Stimulated activated CD4-positive, alpha-beta T cell treated with anti-CD3 and anti-CD28 coated beads, Interleukin-12 subunit alpha, Interleukin-12 subunit beta, amount 100 ng/mL, for 48 hours (primary cell): ENCODE measurements around the gene AKR1C2.
"Not testable (repeated sequence)": the region's sequence is repeated elsewhere in the genome, so short reads cannot be mapped to it uniquely, and the experiment has no call there.

ENCODE experiments used
- DNase-seq, 3 donors: peaks; one replicate each; pipeline ENCODE4 v3.0.0-alpha.2; 2020; ENCODE audit warnings: low read depth in 2 of 3, low spot score in 1 of 3

Gene AKR1C2

DNA sequence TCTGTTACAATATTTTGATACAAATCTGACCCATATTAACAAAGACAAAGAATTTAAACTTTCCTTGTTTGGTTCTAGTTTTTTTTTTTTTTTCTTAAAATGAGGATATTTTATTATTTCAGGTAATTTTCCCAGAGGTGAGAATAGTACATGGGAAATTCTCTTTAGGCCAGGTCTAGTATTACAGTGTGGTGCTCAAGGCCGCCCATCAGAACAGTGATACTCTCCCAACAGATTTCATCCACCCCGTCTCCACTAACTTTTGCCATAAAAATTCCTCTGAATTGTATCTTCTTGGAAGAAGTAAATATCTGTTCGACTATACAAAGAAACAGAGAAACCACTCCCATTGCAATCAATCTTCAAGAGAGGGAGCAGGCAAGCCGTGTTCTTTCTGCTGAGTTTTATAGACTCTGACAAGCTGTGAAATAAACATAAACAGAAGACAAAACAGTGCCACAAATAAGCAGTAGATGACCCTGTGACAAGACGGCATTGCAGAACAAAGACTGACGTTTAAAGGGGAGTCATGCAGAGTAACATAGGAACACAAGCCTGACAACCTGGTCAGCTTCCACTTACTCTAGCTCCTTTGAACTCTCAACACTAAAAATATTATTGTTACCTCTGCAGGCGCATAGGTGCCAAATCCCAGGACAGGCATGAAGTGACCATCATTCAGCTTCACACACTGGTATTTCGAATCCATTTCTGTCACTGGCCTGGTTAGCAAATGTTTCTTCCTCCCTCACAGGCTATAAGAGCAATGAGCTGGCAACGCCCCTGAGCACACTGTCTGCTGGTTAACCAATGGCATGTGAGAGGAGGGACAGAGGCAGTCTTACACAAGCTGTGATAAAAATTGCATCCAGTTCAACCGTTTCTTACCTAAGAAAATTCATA is at the start of gene AKR1C2:
Gene AKR1C2 (minus strand): TSS at position 731 of the 903 bp plus-strand sequence. CDS start 22 bp downstream, at position 709.
- DNase-seq, result not testable (repeated sequence)

DNA sequence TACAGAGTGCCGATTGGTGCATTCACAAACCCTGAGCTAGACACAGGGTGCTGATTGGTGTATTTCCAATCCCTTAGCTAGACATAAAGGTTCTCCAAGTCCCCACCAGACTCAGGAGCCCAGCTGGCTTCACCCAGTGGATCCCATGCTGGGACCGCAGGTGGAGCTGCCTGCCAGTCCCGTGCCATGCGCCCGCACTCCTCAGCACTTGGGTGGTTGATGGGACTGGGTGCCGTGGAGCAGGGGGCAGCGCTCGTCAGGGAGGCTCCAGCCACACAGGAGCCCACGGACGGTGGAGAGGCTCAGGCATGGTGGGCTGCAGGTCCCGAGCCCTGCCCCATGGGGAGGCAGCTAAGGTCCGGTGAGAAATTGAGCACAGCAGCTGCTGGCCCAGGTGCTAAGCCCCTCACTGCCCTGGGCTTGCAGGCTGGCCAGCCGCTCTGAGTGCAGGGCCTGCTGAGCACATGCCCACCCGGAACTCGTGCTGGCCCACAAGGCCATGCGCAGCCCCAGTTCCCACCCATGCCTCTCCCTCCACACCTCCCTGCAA is 49.4 kb upstream of the AKR1C2 start:
- not testable (repeated sequence) for DNase-seq

DNA sequence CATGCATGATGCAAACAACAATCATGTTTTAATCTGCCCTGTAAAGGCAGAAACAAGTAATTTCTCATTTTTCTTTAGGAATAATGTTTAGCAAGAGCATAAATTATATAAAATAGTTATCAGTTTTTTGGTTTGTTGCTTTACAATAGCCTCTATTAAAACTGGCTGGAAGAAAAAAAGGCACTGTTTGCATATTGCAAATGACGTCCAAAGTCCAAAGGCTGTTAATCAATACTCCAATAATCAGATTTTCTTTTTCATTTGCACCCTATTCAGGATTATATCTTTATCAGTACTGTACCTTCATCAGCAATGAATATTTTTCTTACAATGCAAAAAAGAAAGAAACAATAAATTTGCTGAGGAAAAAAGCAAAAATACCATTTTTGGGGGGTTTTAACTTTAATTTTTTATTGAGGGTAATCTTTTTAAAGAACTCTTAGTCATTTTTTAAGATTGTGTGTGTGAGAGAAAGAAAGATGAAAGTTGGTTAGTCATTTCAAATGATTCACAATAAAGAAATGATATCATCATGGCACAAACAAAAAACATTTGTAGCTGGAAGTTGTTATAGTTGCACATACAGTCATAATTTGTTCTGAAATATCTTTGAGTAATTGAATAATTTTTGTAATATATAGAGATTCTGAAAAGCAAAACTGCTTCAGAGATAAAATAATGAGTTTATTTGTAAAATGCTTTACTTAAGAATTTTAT is 44.4 kb upstream of the AKR1C2 start:
- no peak for DNase-seq

DNA sequence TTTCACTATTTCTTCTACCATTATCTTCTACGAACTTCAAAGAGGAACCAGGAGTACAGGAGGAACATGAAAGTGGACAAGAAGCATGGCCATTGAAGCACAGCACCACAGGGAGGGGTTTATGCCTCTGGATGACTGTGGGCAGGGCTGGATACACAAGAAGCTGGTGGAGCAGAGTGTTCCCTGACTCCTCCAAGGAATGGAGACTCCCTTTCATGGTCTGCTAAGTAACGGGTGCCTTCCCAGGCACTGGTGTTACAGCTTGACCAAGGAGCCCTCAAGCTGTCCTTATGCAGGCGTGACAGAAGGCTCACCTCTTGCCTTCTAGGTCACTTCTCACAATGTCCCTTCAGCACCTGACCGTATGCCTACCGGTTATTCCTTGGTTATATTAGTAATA is 43.4 kb upstream of the AKR1C2 start:
- not testable (repeated sequence) for DNase-seq

DNA sequence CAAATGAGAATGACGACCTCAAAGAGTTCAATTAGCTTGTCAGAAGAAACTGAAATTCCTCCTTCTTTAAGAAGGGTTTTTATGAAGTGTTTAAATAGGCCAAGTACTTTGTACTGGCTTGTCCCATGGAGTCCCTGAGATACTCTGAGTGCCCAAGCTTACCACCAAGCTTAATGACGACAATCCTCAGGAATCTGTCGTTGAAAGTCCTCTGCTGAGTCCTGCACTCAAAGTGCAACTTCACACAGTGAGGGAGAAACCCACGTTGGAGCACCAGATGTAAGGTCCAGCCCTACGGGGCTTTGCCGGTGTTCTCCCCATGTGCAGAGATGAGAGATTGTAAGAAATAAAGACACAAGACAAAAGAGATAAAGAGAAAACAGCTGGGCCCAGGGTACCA is 42.8 kb upstream of the AKR1C2 start:
- no peak for DNase-seq

DNA sequence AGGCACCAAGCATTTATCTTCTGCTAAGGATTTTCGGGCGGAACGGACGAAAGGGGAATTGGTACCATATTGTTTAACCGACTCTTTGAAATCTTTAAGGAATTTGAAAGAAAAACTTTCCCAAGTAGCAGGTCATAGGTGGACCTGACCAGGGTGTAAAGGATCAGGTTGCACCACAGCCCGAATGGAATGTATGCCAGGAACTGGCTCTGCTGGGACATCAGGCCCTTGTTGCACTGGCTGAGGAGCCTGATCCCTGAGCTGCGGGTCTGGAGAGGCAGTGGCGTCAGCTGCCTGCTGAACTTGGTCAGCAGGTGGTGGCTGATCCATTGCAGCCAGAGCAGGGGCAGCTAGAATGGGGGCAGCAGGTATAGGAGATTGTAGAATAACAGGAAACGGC is 41.4 kb upstream of the AKR1C2 start:
- no peak for DNase-seq

DNA sequence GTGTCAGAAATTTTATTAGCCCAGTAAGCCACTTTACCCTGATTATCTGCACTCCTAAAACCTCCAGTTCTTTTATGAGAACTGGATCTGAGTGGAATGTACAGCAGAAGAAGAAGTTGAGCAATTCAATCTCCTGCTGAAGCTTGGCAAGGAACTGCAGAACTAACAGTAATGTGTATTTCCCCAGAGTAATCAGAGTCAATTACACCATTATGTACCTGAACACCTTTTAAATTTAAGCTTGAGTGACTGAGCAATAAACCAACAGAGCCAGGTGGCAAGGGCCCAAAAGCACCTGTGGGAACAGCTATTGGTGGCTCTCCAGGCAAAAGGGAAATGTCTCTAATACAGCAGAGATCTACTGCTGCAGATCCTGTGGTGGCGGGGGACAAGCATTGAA is 40.1 kb upstream of the AKR1C2 start:
- no peak for DNase-seq

DNA sequence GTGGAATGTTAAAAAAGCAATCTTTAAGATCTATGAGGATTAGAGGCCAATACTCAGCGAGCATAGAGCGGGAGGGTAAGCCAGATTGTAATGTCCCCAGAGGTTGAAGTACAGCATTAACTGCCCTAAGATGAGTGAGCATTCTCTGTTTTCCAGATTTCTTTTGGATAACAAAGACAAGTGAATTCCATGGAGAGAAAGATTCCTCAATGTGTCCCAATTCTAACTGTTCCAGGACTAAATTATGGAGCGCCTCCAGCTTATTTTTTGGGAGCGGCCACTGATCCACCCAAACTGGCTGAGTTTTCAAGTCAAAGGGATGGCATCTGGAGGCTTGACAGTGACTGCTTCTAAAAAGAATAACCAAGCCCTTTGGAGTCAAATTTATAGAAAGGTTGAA is 39.3 kb upstream of the AKR1C2 start:
- DNase-seq, result no peak

DNA sequence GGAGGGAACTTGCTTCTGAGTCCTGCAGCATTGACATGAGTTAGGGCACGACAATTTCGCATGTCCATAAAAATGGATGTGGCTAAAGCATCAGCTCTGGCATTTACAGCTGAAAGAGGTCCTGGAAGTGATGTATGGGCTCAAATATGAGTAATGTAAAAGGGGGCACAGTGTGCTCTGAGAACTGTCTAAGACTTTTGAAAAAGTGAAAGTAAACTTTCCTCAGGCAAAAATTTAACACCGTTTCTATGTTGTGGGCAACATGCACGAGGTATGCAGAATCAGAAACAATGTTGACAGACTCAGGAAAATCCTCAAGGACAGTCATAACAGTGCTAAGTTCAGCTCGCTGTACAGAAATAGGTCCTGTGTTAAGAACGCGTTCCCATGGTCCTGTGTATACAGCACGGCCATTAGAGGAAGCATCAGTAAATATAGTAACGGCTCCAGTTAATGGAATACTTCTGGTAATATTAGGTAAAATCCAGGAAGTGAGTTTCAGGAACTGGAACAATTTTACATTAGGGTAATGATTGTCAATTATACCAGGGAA is 37.9 kb upstream of the AKR1C2 start:
- no peak for DNase-seq

DNA sequence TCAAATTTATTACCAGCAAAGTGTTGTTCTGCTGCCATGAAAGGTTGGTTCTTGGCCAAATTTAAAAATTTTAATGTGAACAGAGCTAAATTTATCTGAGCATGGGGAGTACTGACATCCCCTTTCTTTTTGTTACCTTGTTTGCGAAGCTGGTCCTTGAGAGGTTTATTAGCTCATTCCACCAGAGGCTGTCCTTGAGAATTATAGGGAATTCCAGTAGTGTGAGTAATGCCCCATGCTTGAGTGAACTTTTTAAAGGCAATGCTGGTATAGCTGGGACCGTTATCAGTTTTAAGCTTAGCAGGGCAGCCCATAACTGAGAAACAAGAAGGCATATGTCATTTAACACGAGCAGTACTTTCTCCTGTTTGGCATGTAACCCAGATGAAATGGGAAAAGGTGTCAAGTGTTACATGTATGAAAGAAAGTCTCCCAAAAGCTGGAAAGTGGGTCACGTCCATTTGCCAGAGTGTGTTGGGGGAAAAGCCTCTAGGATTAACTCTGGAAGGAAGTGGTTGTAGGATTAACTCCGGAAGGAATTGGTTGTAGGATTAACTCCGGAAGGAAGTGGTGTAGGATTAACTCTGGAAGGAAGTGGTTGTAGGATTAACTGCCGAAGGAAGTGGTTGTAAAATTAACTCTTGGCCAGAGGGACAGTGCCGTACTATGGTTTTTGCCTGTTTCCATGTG is 37.3 kb upstream of the AKR1C2 start:
- no peak for DNase-seq

DNA sequence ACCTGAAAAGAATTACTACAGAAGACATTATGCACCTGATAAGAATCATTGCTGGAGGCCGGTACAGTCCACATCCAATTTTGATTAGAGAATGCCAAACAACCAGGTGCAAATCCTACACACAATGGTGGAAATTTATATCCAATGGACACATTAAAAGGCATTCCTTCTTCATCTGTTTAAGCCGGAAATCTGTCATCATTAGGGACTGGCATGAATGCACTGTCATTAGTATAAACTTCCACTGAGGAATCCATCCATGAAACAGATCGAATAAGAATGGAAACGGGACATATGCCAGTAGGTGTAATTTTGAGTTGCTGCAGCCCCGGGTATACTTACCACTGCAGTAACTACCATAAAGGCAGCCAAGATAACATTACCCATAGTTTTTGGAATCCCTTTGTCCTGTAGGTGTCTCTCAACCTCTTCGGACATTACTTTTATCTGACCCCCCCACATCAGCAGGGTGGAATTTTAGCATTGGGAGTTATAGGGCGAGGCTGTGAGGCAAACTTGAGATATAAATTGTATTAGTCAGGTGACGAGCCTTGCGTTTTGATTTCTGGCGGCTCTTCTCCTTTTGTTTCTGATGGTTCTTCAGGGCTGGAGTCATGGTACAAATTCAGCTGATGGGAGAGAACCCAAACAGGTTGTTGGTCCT is 36.5 kb upstream of the AKR1C2 start:
- no peak for DNase-seq

DNA sequence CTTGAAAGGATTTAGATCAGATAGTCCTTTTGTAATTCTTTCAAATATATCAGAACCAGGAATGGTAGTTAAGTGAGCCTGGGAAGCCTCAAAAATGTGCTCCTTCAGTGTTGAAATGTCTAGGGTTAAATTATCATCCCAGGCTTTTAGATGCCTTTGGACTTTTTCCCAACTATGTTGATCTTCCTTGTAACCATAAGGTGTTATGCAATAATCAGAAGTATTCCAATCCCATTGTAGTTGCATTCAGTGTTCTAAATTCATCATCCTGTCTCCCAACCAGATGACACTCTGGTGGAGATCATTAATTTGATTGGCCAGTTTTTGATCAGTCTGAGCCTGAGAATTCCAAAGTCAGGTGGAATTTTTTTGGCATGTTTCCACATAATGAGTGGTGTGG is 35.1 kb upstream of the AKR1C2 start:
- DNase-seq, result no peak

DNA sequence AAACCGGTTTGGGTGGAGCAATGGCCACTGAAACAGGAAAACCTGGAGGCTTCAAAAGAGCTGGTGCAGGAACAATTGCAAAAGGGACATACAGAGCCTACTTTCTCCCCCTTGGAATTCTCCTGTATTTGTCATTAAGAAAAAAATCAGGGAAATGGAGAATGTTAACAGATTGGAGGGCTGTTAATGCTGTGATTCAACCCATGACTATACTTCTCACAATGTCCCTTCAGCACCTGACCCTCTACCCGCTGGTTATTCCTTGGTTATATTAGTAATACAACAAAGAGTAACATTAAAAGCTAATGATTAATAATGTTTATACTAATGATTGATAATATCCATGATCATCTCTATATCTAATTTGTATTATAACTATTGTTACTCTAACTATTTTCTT is 34.4 kb upstream of the AKR1C2 start:
- no peak for DNase-seq

DNA sequence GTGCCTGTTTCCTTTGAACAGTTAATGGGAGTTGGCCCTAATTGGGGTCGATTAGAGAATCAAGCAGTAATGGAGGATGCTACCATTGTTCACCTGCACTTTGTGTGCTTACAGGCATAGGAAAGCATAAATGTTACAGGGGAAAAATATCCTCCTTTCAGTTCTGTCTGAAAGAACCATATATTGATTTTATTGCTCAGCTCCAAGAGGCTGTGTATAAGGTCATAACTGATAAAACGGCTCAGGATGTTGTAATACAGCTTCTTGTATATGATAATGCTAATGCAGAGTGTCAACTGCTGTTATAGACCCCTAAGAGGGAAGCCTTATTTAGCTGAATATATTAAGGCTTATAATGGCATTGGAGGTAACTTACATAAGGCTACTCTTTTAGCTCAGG is 32.9 kb upstream of the AKR1C2 start:
- DNase-seq, result no peak

DNA sequence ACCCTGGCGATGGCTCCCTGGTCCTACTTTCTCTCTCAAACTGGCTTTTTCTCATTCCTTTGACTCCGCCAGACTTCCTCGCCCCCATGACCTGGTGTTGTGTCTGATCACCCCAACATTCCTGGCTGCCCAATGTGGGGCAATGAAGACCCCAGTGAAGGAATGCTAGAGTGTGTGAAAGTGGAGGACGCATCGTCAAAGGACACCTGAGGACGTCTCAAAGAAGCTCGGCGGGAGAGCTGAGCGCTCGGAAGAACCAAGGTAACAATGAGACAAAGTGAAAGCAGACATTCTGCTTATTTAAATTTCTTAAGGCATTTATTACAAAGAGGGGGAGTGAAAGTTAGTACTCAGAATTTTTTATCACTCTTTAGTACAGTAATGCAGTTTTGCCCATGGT is 31.7 kb upstream of the AKR1C2 start:
- no peak for DNase-seq

DNA sequence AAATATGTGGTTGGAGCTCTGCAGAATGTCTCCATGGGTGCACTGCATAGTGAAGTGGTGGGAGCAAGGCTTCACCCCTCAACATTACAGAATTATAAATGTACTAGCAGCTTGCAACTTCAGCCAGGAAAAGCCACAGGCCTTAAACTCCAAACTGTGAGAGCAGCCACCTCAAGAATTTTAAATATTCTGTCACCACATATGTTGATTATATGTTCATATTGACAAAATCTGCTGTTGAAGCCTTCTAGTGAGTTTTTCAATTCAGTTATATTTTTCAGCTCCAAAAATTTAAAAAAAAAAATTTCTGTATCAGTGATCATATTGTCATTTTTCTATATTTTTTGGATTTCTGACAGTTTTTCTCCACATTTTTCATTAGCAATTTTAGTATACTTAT is 30.9 kb upstream of the AKR1C2 start:
- no peak for DNase-seq

DNA sequence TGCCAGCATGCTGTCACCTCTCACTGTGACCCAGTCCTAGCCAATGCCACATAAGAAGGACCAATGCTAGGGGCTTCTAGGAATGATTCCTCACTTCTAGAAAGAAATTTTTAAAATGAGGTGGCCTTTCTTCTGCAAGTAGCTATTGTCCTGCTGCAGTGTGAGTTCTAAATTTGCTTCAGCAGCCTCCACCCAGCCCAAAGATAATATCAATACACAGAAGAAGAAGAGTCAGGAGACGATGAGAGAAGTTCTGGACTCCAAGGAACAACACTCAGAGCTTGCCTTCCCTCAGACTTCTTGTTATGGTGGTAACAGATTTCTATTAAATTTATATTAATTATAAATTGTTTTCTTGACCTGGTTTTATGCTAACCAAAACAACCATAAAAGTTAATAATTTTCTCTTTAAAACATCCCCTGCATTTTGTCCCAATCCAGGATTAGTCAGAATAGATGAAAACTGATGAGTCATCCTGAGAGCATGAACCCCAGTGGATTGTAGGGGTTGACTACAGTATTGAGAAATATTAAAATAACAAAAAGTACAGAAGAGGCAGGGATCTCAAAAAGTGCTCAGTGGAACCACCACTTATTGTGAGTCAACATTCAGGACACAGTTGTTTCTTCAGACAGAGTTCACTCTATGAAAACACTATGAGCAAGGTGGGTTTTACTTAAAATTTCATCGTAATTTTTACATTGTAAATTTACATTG is 29.6 kb upstream of the AKR1C2 start:
- DNase-seq, result no peak

DNA sequence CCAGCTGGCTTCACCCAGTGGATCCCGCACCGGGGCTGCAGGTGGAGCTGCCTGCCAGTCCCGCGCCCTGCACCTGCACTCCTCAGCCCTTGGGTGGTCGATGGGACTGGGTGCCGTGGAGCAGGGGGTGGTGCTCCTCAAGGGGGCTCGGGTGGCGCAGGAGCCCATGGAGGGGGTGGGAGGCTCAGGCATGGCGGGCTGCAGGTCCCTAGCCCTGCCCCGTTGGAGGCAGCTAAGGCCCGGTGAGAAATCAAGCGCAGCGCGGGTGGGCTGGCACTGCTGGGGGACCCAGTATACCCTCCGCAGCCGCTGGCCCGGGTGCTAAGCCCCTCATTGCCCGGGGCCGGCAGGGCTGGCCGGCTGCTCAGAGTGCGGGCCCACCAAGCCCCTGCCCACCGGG is 28.8 kb upstream of the AKR1C2 start:
- not testable (repeated sequence) for DNase-seq

DNA sequence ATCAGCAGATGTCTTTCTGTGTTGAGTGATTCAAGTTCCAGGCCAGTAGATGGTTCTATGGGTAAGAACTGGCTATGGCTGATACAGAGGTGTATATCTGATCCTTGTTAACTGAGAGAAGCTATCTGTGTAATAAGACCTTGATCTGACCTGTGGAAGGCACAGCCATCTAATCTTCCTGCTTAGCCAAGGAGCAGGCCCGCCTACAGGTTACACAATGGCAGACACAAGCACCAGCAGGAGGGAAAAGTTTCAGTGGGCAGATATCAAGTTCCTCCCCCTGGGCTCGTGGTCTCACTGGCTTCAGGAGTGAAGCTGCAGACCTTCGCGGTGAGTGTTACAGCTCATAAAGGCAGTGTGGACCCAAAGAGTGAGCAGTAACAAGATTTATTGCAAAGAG is 27.9 kb upstream of the AKR1C2 start:
- not testable (repeated sequence) for DNase-seq

DNA sequence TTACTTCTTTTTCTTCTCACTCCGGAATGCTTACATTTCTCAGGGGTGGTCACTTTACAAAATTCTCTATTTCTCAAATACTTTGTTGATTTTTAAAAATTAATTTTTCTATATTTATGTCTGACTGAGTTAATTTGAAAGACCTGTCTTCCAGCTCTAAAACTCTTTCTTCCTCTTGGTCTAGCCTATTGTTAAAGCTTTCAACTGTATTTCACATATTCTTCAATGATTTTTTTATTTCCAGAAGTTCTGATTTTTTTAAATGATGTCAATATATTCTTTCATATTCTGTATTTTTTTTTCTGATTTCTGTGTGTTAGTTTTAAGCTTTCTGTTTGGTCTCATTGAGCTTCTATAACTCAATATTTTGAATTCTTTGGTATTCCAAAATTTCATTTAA is 27.3 kb upstream of the AKR1C2 start:
- DNase-seq, result no peak
